NCI-H748 treated with DMSO at 0.1 percent for 48 hours (cell line): ENCODE results near the gene C3.
"Not testable (repeated sequence)": the region's sequence is repeated elsewhere in the genome, so short reads cannot be mapped to it uniquely, and the experiment has no call there.

ENCODE experiments used
- DNase-seq: peaks from one replicate; lab custom pipeline; 2025; lab: John Stamatoyannopoulos, UW

Gene C3

DNA sequence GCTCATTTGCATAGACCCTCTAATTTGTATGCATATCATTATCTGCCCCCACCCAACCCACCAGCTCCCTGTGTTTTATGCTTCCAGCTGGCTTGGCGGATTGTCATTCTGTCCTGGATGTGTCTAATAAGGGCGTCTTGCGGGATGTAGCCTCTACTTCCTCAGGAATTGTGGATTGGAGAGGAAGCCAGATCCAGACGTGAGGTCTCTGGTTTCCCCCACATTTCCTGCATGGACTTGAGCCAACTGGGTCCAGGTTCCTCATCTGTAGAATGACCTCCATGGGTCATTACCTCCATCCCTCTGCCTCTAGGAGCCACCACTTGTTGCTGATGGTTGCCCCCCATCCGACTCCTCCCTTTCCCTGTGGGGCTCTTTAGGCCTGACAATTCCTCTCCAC, 57.7 kb downstream of the C3 start:
- DNase-seq, result no peak

DNA sequence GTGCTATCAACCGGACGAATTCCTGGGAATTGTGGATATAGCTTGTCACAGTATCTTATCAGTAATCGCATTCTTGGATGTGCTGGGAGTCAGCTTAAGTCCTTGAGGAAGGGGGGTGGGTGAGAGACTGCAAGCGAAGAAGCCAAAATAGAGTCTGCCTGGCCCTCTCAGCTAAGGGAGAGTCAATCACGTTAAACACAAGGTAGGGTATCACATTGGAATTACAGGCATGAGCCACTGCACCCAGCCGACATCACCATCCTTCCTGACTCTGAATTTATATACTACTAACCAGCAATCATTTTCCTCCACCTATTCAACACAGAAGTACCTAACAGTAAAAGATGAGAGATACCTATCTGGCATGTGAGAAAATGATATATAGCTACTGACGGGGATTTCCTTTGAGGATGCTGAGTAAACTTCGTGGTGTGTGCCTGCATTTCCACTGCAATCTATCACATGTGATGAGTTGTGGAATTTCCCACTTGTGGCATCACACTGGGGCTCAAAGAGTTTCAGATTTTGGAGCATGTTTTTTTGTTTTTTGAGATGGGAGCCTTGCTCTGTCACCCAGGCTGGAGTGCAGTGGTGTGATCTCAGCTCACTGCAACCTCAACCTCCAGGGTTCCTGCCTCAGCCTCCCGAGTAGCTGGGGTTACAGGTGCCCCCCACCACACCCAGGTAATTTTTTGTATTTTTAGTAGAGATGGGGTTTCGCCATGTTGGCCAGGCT, 58.8 kb downstream of the C3 start:
- DNase-seq, result not testable (repeated sequence)

DNA sequence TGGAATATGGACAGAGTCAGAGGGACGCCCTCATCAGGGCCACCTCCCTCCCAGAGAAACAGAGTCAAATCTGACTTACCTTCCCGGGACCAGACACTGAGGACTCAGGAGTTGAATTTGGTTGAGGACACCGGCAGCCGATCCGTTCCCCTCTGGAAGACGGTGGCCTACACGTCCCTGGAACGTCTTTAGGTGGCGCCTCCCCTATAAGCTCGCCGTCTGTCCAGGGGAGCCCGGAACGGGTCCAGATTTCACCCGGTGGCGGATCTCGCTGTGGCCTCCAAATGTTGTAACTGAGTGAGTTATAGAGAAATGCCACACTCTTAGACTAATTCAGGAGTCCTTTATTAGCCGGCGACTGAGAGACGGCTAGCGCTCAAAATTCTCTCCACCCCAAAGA, 59.5 kb downstream of the C3 start:
- no peak for DNase-seq

DNA sequence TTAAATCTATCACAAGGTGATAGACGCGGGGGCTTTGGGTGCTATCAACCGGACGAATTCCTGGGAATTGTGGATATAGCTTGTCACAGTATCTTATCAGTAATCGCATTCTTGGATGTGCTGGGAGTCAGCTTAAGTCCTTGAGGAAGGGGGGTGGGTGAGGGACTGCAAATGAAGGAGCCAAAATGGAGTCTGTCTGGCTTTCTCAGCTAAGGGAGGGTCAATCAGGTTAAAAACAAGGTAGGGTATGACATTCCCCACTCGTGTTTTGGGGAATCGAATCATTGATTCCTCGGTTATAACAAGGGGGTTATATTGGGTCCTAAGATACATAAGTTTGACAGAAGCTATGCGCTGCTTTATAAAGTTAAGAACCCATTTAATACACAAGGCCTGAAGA, 64.1 kb downstream of the C3 start:
- DNase-seq, result not testable (repeated sequence)

DNA sequence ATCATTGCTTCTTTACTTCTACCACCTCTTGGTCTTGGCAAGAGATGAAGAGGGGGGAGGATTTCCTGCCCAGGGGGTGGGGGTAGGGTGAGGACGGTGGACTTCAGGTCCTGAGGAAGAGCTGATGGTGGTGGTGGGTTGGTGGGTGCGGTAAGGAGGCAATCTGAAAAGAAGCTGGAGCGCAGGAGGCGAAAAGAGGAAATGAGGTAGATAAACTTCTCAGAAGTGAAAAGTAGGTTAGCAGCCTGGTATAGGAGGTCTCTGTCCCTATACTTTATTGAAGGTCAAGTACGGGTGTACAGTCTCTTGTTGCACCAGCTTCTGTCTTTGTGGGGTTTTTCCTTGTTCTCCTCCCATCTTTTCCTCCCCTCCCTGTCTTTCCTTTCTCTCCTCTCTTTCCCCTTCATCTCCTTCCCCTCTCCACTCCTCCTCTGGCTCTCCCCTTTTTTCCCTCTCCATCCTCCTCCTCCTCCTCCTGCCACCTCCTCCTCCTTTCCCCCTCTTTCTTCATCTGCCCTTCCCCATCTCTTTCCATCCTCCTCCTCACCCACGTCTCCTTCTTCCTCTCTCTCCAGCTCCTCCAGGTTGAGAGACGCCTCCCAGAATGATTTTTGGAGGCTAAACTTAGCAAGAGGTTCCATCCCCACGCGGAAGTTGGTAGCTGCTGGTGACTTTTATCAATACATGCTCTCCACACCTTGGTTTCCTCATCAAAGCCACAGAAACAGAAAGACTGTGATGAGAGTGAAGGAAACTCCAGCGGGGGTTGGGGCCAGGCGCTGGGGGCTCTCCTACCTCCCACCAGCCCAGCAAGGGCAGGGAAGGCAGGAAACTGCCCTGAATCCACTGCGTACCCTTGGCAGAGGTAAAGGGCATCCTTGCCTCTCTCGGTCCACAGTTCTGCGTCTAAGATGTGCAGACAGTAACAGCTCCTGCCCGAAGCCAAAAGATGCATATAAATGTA, 65.8 kb downstream of the C3 start:
- DNase-seq, result no peak

DNA sequence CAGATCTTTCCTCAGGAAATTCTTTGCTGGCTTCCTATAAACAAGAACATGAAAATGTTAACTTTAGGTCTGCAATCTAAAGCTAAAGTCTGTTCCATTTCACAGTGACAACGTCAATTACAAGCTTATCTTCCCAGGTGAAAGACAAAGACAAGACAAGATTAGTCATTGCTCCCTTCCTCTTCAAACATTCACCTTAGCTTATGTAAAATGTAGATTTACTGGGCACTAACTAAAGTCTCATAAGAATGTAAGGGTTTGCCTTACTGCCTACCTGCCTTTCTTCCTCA, 67.7 kb downstream of the C3 start:
- DNase-seq, result no peak

DNA sequence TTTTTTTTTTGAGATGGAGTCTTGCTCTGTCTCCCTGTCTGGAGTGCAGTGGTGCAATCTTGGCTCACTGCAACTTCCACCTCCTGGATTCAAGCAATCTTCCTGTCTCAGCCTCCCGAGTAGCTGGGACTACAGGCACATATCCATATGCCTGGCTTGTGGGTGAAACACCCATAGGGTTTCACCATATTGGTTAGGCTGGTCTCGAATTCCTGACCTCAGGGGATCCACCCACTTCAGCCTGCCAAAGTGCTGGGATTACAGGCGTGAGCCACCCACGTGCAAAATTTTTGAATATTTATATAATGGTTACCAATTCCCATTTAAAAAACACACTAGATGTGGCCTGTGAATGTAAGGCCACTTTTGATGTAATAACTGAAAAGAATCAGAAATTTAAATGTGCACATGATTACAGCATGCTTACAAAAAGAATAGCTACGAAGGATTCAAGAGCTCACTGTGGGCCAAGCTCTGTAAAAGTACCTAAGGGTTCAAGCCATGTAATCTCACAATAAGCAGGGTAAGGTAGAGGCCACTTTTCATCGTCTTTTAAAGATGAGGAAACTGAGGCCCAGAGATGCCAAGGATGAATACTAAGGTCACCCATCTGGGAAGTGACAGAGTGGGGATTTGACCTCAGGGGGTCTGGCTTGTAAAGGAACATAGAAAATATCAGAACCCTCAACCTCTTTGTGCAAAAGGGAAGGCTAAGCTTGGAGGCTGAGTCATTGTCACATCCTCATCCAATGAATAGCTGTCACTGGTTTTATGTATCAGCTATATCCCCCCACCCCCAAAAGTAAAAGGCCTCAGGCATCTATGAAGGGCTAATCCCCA, 68.3 kb downstream of the C3 start:
- no peak for DNase-seq

DNA sequence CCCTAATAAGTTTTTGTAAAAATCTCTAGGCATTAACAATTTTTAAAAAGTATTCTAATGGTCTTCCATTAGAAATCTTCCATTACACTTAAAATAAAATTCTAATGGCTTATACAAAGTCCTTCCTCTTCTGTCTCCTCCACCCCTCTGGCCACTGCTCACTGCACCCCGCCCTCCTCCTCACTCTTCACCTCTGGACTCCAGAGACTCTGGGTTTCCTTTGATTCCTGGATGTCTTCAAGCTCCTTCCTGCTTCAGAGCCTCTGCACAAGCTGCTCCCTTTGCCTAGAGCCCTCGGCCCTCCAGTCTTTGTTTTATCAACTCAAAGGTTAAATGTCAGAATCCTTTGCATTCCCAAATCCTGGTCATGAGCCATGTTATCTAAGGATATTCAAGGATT, 71.3 kb downstream of the C3 start:
- DNase-seq, result no peak

DNA sequence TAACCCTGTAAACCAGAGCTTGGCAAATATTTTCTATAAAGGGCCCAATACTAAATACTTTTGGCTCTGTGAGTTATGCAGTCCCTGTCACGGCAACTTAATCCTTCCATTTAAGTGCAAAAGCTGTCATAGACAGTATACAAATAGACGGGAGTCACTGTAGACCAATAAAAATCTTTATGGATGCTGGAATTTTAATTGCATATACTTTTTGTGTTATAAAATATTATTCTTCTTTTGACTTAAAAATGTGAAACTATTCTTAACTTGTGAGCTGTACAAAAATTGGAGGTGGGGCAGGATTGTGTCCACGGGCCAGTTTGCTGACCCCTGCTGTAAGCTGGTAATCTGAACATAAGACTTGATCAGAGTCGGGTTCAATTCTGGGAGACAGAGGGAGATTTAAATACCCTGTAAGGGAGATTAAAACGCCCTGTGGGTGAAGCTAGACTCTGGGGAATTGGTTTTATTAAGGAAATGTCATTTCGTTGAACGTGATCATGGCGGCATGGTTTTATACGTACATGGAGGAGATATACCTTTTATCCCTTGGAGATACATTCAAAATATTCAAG, 72.2 kb downstream of the C3 start:
- no peak for DNase-seq

DNA sequence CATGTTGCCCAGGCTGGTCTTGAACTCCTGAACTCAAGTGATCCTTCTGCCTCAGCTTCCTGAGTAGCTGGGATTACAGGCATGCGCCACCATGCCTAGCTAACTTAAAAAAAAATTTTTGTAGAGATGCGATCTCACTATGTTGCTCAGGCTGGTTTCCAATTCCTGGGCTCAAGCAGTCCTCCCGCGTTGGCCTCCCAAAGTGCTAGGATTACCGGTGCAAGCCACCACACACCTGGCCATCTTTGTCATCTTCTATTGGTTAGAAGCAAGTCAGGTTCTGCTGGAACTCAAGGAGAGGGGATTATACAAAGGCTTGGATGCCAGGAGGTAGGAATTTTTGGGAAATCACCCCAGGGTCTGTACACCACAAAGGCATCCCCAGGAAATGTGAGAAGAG, 75.7 kb downstream of the C3 start:
- DNase-seq, result no peak

DNA sequence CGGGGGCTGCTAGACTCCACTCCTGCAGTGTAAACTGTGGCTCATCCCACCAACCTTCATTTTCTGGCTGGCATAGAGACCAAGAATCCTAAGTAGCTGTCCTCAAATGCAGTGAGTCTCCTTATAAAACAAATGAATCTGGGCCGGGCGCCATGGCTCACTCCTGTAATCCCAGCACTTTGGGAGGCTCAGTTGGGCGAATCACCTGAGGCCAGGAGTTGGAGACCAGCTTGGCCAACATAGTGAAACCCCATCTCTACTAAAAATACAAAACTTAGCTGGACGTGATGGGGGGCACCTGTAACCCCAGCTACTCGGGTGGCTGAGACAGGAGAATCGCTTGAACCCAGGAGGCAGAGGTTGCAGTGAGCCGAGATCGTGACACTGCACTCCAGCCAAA, 80.1 kb downstream of the C3 start:
- DNase-seq, result not testable (repeated sequence)

DNA sequence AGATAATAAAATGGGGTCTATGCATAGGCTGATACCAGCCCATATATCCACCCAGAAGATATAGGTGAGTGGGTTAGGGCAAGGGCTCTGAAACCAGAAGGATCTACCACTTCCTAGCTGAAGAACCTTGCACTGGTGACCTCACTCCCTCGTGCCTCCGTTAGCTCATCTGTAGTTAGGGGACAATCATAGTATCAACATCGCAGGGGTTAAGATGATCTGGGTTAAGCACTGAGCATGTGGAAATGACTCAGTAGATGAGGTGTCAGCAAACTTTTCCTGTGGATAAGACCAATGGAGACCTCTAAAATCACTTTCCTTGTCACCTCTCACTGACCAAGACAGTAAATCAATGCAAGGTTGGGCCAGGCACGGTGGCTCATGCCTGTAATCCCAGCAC, 81.0 kb downstream of the C3 start:
- no peak for DNase-seq

DNA sequence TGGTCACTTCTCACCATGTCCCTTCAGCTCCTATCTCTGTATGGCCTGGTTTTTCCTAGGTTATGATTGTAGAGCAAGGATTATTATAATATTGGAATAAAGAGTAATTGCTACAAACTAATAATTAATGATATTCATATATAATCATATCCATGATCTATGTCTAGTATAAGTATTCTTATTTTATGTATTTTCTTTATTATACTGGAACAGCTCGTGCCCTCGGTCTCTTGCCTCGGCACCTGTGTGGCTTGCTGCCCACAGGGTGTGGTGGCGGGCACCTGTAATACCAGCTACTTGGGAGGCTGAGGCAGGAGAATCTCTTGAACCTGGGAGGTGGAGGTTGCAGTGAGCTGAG, 87.0 kb downstream of the C3 start:
- not testable (repeated sequence) for DNase-seq

DNA sequence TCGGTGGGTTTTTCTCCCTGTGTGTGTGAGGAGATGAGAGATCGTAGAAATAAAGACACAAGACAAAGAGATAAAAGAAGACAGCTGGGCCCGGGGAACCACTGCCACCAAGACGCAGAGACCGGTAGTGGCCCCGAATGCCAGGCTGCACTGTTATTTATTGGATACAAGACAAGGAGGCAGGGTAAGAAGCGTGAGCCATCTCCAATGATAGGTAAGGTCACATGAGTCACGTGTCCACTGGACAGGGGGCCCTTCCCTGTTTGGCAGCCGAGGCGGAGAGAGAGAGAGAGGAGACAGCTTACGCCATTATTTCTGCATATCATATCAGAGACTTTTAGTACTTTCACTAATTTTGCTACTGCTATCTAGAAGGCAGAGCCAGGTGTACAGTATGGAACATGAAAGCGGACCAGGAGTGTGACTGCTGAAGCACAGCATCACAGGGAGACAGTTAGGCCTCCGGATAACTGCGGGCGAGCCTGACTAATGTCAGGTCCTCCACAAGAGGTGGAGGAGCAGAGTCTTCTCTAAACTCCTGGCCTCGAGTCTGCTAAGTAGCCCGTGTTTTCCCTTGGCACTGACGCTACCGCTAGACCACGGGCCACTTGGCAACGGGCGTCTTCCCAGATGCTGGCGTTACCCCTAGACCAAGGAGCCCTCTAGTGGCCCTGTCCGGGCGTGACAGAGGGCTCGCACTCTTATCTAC, 87.5 kb downstream of the C3 start:
- peak; percentile 9 for DNase-seq

DNA sequence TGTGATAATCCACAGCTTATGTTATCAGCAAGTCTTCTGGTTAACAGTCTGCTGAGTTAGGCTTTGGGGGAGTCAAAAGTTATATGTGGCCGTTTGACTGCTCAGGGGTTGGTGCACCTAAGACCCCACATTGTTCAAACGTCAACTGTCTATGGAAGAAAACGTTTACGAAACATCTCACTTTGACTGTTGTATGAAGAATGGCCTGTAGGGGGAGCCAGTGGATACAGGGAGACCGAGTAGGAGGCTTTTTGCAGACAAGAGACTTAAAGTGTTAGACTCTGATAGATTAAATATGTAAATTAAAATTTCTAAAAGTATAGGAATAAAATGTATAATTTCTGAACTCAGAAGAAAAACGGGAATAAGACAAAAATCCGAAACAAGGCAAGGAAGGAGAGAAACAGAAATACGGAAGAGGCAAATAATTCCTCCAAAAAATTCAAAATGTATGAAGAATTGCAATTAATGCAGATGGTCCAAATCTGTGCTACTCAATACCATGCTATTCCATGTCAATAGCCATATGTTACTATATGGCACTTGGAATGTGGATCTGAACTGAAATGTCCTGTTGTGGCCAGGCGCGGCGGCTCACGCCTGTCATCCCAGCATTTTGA, 88.3 kb downstream of the C3 start:
- peak; percentile 53 for DNase-seq
